RWPE1 (cell line): ENCODE measurements around the gene MAT2A.

Experiments used
- CTCF ChIA-PET: fragments of 350-600 bp; sonication (Branson Sonifier 250); formaldehyde crosslinking; extraction: SDS; loops from one replicate; lab custom pipeline; 2021; lab: Yijun Ruan, JAX
- POLR2A ChIA-PET: fragments of 400-600 bp; formaldehyde crosslinking; extraction: SDS; loops from one replicate; lab custom pipeline; 2020; ENCODE audit warnings: antibody characterized with exemption; ENCODE audit not compliant: low non-redundant PET; lab: Yijun Ruan, JAX
- DNase-seq: peaks from one replicate; pipeline ENCODE4 v3.0.0; 2012; ENCODE audit warnings: low spot score
- H3K27ac ChIP-seq: fragments of 450-650 bp; 2 replicates; pipeline ENCODE4 v1.5.1; 2017
- CTCF ChIP-seq: fragments of 450-650 bp; conservative IDR thresholded peaks from 2 replicates; pipeline ENCODE4 v1.5.1; 2017; ENCODE audit warnings: low read depth, mild to moderate bottlenecking

Gene MAT2A

GRCh38 chr2:85506768-85507181, 32.2 kb upstream of the MAT2A start:
- POLR2A ChIA-PET, result no interaction called here
- CTCF ChIA-PET, result no interaction called here
- DNase-seq, result no peak

GRCh38 chr2:85511008-85511811, 27.8 kb upstream of the MAT2A start:
- DNase-seq, result no peak
- ChIA-PET POLR2A (interaction anchor here (0.7 kb wide), 1 partner anchor 41 kb away, joined by 3 read pairs; no protein-coding TSS in a partner anchor), CTCF (interaction anchor here (0.6 to 1.2 kb wide), 2 partner anchors 28 to 33 kb away, joined by 3 to 4 read pairs; partner anchors contain the start of gene MAT2A)
- peak overlapping the region; percentile 52 for H3K27ac ChIP-seq
- no peak for TF ChIP-seq CTCF

More at GRCh38 chr2:85506768-85507181, 32.2 kb upstream of the MAT2A start:
- peak overlapping the region; percentile 4; the same call in 1 of the 2 replicates for H3K27ac ChIP-seq
- TF ChIP-seq CTCF, result no peak

GRCh38 chr2:85514323-85514722, 24.6 kb upstream of the MAT2A start:
- CTCF ChIA-PET, result no interaction called here
- no peak for DNase-seq
- POLR2A ChIA-PET, result no interaction called here
- TF ChIP-seq CTCF, result no peak
- H3K27ac ChIP-seq, result no peak overlapping the region

- H3K27ac ChIP-seq, result 0 out of 2 replicates have a peak overlapping the region, but pooled peaks have one; percentile 26
- ChIA-PET CTCF (interaction anchor here (1.1 to 1.4 kb wide), 2 partner anchors 22 to 35 kb away, joined by 3 read pairs; partner anchors contain the start of gene MAT2A), POLR2A (no interaction called here)
- TF ChIP-seq CTCF, result no peak
- no peak for DNase-seq
Observed at GRCh38 chr2:85516653-85517389, 22.1 kb upstream of the MAT2A start.

- no peak for TF ChIP-seq CTCF
- H3K27ac ChIP-seq, result no peak overlapping the region
- DNase-seq, result no peak
- ChIA-PET CTCF (interaction anchor here (0.6 kb wide), 1 partner anchor 11 kb away, joined by 3 read pairs; no protein-coding TSS in a partner anchor), POLR2A (no interaction called here)
Observed at GRCh38 chr2:85522090-85522647, 16.8 kb upstream of the MAT2A start.
